Pancreas (tissue), 10 donors: ENCODE measurements around the gene TGFB1. TPM values are rescaled to one million over a fixed set of nuclear protein-coding genes. Genes with fewer than 3 reads are reported as not detected.
"Not testable (repeated sequence)": the region's sequence is repeated elsewhere in the genome, so short reads cannot be mapped to it uniquely, and the experiment has no call there.

Experiments
- ATAC-seq, 4 donors: fragments of 200-7000 bp; cut with Tn5 transposase; one replicate each; pipeline versions ENCODE4 v1.8.0 to v1.9.1; 2020; ENCODE audit warnings: mild to moderate bottlenecking in 4 of 4, moderate library complexity in 4 of 4
- DNase-seq, 6 donors: peaks; one replicate each; pipeline ENCODE4 v3.0.0-alpha.2; 2020
- FAIRE-seq: peaks from 2 replicates; lab custom pipeline; 2012; peaks lifted over from hg19 to GRCh38; lab: Jason Lieb, UNC
- H3K27ac ChIP-seq, 4 donors: fragments of 200-600 bp; sonication (generic); 1 replicate in 3 of 4; 2 replicates in 1 of 4; pipeline versions ENCODE4 v1.5.0 to v1.8.0; 2020
- H3K27me3 ChIP-seq, 4 donors: fragments of 200-600 bp; one replicate each; pipeline ENCODE4 v1.8.0; 2021
- H3K36me3 ChIP-seq, 3 donors: fragments of 200-600 bp; sonication (generic) in 1 of 3; one replicate each; pipeline versions ENCODE4 v1.5.0 to v1.8.0; 2020 to 2021
- H3K4me1 ChIP-seq, 3 donors: fragments of 200-600 bp; one replicate each; pipeline ENCODE4 v1.8.0; 2021
- H3K4me3 ChIP-seq, 4 donors: fragments of 200-600 bp; sonication (generic) in 2 of 4; one replicate each; pipeline versions ENCODE4 v1.5.0 to v1.8.0; 2020 to 2021
- H3K9me3 ChIP-seq, 4 donors: fragments of 200-600 bp; one replicate each; pipeline ENCODE4 v1.8.0; 2021
- CTCF ChIP-seq, 4 donors: fragments of 200-600 bp; sonication (generic) in 3 of 4; IDR thresholded peaks; one replicate each; pipeline versions ENCODE4 v1.5.0 to v1.8.0; 2021; ENCODE audit warnings: antibody characterized with exemption in 4 of 4
- WGBS, 2 donors: extraction: QIAGEN DNeasy Blood & Tissue Kit; methylation state at CpG; one replicate each; pipeline ENCODE4 v1.1.7; 2013; 5-methylcytosine and 5-hydroxymethylcytosine counted together
- intact Hi-C, 3 donors: fragments of 100-400 bp; cut with DNase I; formaldehyde crosslinking; loops; one replicate each; pipeline versions ENCODE4 v1.11.1 to v1.14.2; 2022
- polyA plus RNA-seq, 2 donors: library from polyadenylated mRNA; stranded (reverse); fragments of 200-250 nt; gene quantifications; one replicate each; pipeline ENCODE4 v1.2.3, GENCODE V29; 2013
- total RNA-seq, 6 donors: library from RNA; stranded (reverse); fragmentation: NEBNext Ultra II Directional in 4 of 6; extraction: Animal tissue kit (Norgen Biotek cat#: 25700) in 4 of 6; gene quantifications; one replicate each; pipeline versions ENCODE4 v1.2.1 to v1.2.4, GENCODE V29; 2021 to 2023
- donor health status: healthy with polysubstance abuse.
- donor health status: DM: no; HTN: no; CAD: no; lungs with moderate emphysema.
- donor health status: DM: no; HTN: no; CAD: no.
- donor health status: control.
- donor health status: control.
- donor health status: Bipolar disorder and iron deficiency.
- donor health status: DM: yes; HTN: yes; CAD: no.
- donor health status: DM: no; HTN: no; CAD: no.
- donor health status: DM: no; HTN: no; CAD: no.
- donor health status: DM: yes; HTN: yes; CAD: no.

Gene TGFB1
- total and polyA plus RNA-seq, 8 donors, result 3.3 to 32.3 (median 6.1) TPM

GRCh38 chr19:41392775-41393174 lies 39.1 kb upstream of the TGFB1 start:
- TF ChIP-seq CTCF (IDR thresholded peaks at IDR 0.05), result no peak
- ATAC-seq (no peak), DNase-seq (no peak), FAIRE-seq (no peak)
- WGBS, 2 donors, result 59 to 66% methylated on average over 11 to 12 of the region's 12 CpGs
- Histone ChIP-seq H3K36me3 (peaks cover 0 to 36% (median 8%) of the 10 kb centered on the region in 3 donors), H3K9me3 (no peaks in the 10 kb centered on the region), H3K27ac (no peak overlapping the region), H3K27me3 (no peaks in the 10 kb centered on the region), H3K4me1 (peaks cover 0 to 9% (median 7%) of the 10 kb centered on the region in 3 donors), H3K4me3 (no peak overlapping the region)
- intact Hi-C loops, result no loop called here

GRCh38 chr19:41391618-41392017 lies 37.9 kb upstream of the TGFB1 start:
- no peak for ATAC-seq
- H3K36me3 ChIP-seq, result peaks cover 0 to 36% (median 8%) of the 10 kb centered on the region in 3 donors
- no peak for TF ChIP-seq CTCF (IDR thresholded peaks at IDR 0.05)
- H3K9me3 ChIP-seq, result no peaks in the 10 kb centered on the region
- H3K4me1 ChIP-seq, result peaks cover 0 to 9% (median 7%) of the 10 kb centered on the region in 3 donors
- no peak overlapping the region for H3K4me3 ChIP-seq
- DNase-seq, result no peak
- intact Hi-C loops, result no loop called here
- no peaks in the 10 kb centered on the region for H3K27me3 ChIP-seq
- no peak overlapping the region for H3K27ac ChIP-seq
- no peak for FAIRE-seq
- WGBS, 2 donors, result 88 to 93% methylated on average over 11 of the region's 11 CpGs

GRCh38 chr19:41386442-41386841 lies 32.7 kb upstream of the TGFB1 start:
- Histone ChIP-seq H3K4me1 (no peaks in the 10 kb centered on the region), H3K27ac (no peak overlapping the region), H3K9me3 (no peaks in the 10 kb centered on the region), H3K4me3 (no peak overlapping the region), H3K27me3 (no peaks in the 10 kb centered on the region), H3K36me3 (peaks cover 0 to 29% (median 11%) of the 10 kb centered on the region in 3 donors)
- WGBS, 2 donors, result 86 to 93% methylated on average over 13 of the region's 13 CpGs
- DNase-seq (no peak), FAIRE-seq (no peak), ATAC-seq (peak in 2 of 4 donors; percentile 19 to 47)
- no peak for TF ChIP-seq CTCF (IDR thresholded peaks at IDR 0.05)
- intact Hi-C loops, result no loop called here

GRCh38 chr19:41384351-41384750 lies 30.6 kb upstream of the TGFB1 start:
- Histone ChIP-seq H3K9me3 (no peaks in the 10 kb centered on the region), H3K4me3 (no peak overlapping the region), H3K27me3 (no peaks in the 10 kb centered on the region), H3K4me1 (no peaks in the 10 kb centered on the region), H3K27ac (no peak overlapping the region), H3K36me3 (peaks cover 0 to 12% (median 3%) of the 10 kb centered on the region in 3 donors)
- TF ChIP-seq CTCF (IDR thresholded peaks at IDR 0.05), result no peak
- whole genome bisulfite sequencing, 2 donors, result 89 to 92% methylated on average over 5 of the region's 5 CpGs
- no peak for ATAC-seq
- DNase-seq, result no peak
- intact Hi-C loops, result no loop called here
- no peak for FAIRE-seq

- DNase-seq, H3K27me3 ChIP-seq, FAIRE-seq, H3K36me3 ChIP-seq, H3K9me3 ChIP-seq, intact Hi-C loops, H3K27ac ChIP-seq, H3K4me3 ChIP-seq, ATAC-seq, H3K4me1 ChIP-seq: not testable (repeated sequence)
- 93 to 94% methylated on average over 8 of the region's 8 CpGs for WGBS, 2 donors
These were observed 27.8 kb upstream of the TGFB1 start for GRCh38 chr19:41381536-41381935.
